Sigmoid colon (tissue), 7 donors: ENCODE measurements around the gene HPCAL1. TPM values are rescaled to one million over a fixed set of nuclear protein-coding genes. Genes with fewer than 3 reads are reported as not detected.

ENCODE experiments used
- DNase-seq: peaks from one replicate; pipeline ENCODE4 v3.0.0-alpha.2; 2019
- H3K27ac ChIP-seq, 4 donors: fragments of 200-600 bp; sonication (generic); one replicate each; pipeline ENCODE4 v1.5.1; 2016 to 2019; ENCODE audit warnings: mild to moderate bottlenecking in 1 of 4
- H3K27me3 ChIP-seq, 3 donors: fragments of 200-600 bp; sonication (generic); one replicate each; pipeline ENCODE4 v1.5.1; 2019; ENCODE audit warnings: mild to moderate bottlenecking in 1 of 3
- H3K36me3 ChIP-seq, 4 donors: fragments of 200-600 bp; sonication (generic); one replicate each; pipeline ENCODE4 v1.5.1; 2016 to 2019
- H3K4me1 ChIP-seq, 4 donors: fragments of 200-600 bp; sonication (generic); one replicate each; pipeline ENCODE4 v1.5.1; 2017 to 2019
- H3K4me3 ChIP-seq, 4 donors: fragments of 200-600 bp; sonication (generic); one replicate each; pipeline ENCODE4 v1.5.1; 2017 to 2019; ENCODE audit warnings: mild to moderate bottlenecking in 2 of 4, moderate library complexity in 1 of 4
- H3K9me3 ChIP-seq, 4 donors: fragments of 200-600 bp in 3 of 4; sonication (generic) in 3 of 4; one replicate each; pipeline versions ENCODE4 v1.5.1 to v1.6.1; 2013 to 2019
- EP300 ChIP-seq, 4 donors: sonication (generic); formaldehyde crosslinking; IDR thresholded peaks; one replicate each; pipeline ENCODE4 v1.6.1; 2017; ENCODE audit warnings: antibody characterized with exemption in 4 of 4
- POLR2A ChIP-seq, 2 donors: fragments of 450-650 bp; IDR thresholded peaks; one replicate each; pipeline ENCODE4 v1.6.1; 2016; ENCODE audit warnings: antibody characterized with exemption in 2 of 2, mild to moderate bottlenecking in 2 of 2, moderate library complexity in 2 of 2
- POLR2AphosphoS5 ChIP-seq, 4 donors: sonication (generic); formaldehyde crosslinking; IDR thresholded peaks; one replicate each; pipeline ENCODE4 v1.6.1; 2017; ENCODE audit warnings: antibody characterized with exemption in 4 of 4
- WGBS, 2 donors: extraction: QIAGEN DNeasy Blood & Tissue Kit; methylation state at CpG; one replicate each; pipeline ENCODE4 v1.1.7; 2013; 5-methylcytosine and 5-hydroxymethylcytosine counted together
- intact Hi-C: fragments of 100-400 bp; cut with DNase I; formaldehyde crosslinking; loops from one replicate; pipeline ENCODE4 v1.15.1; 2023
- polyA plus RNA-seq, 3 donors: library from polyadenylated mRNA; stranded (reverse); fragments of 200-250 nt; gene quantifications; one replicate each; pipeline ENCODE4 v1.2.3, GENCODE V29; 2013
- total RNA-seq, 4 donors: library from RNA; depleted of rRNA; stranded (reverse); fragments of >200 nt; gene quantifications; one replicate each; pipeline ENCODE4 v1.1.0, GENCODE V29; 2016
- TF ChIP-seq, protein P1 (sequence below), 4 experiments: fragments of 450-650 bp in 3 of 4; fragments of 200-600 bp in 1 of 4; IDR thresholded peaks; one replicate each; pipeline ENCODE4 v1.5.1; 2016 to 2019; ENCODE audit warnings: antibody characterized with exemption in 4 of 4, mild to moderate bottlenecking in 3 of 4, moderate library complexity in 2 of 4
- donor health status: healthy with polysubstance abuse.
- donor health status: Bipolar disorder and iron deficiency.
- donor health status: healthy.

Gene HPCAL1
- total and polyA plus RNA-seq, 7 donors: 27.7 to 115 (median 46.0) TPM

DNA sequence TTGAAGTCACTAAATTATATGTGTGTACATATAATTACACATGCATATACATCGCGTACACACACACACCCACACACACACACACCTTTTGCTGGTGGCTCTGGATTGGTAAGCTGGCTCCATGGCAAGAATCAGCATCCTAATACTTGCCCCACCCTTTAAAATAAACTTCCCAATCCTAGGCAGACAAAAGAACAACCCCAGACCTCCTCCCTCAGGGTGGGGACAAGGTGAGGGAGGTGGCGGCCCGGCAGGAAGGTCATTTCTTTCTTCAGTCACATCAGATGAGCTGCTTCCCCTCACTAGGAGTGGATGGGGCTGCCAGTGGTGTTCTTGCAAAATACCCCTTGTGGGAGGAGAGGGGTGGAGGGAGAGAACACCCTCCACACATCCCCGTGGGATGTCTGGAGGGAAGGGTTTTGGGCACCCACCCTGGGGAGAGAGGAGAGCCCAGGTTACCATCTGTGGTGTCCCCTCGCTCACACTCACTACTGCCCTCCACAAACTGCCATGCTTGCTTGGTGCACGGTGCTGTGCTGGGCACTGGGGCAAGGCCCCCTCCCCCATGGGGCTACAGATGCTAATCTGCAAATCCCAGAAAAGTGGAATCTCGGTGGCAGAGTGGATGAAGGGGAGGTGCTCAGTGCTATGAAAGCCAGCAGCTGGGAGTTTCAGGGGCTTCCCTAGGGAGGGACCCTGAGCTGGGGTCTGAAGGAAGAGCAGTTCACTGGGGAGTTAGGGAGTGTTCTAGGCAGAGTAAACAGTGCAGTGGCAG lies 81.4 kb downstream of the HPCAL1 start:
- intact Hi-C loops: no loop called here
- Histone ChIP-seq H3K4me3 (no peak overlapping the region), H3K27ac (no peak overlapping the region), H3K36me3 (no peaks in the 10 kb centered on the region), H3K27me3 (no peaks in the 10 kb centered on the region), H3K4me1 (peaks cover 0 to 35% (median 13%) of the 10 kb centered on the region in 4 donors), H3K9me3 (no peaks in the 10 kb centered on the region)
- DNase-seq: no peak
- WGBS, 2 donors: 54 to 56% methylated on average over 8 of the region's 8 CpGs
- TF ChIP-seq, protein P1, sequence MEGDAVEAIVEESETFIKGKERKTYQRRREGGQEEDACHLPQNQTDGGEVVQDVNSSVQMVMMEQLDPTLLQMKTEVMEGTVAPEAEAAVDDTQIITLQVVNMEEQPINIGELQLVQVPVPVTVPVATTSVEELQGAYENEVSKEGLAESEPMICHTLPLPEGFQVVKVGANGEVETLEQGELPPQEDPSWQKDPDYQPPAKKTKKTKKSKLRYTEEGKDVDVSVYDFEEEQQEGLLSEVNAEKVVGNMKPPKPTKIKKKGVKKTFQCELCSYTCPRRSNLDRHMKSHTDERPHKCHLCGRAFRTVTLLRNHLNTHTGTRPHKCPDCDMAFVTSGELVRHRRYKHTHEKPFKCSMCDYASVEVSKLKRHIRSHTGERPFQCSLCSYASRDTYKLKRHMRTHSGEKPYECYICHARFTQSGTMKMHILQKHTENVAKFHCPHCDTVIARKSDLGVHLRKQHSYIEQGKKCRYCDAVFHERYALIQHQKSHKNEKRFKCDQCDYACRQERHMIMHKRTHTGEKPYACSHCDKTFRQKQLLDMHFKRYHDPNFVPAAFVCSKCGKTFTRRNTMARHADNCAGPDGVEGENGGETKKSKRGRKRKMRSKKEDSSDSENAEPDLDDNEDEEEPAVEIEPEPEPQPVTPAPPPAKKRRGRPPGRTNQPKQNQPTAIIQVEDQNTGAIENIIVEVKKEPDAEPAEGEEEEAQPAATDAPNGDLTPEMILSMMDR (IDR thresholded peaks at IDR 0.05): no peak
- TF ChIP-seq POLR2AphosphoS5 (IDR thresholded peaks at IDR 0.05) (no peak), EP300 (IDR thresholded peaks at IDR 0.05) (no peak), POLR2A (IDR thresholded peaks at IDR 0.05) (no peak)

- WGBS, 2 donors: 95% methylated on average over 17 of the region's 17 CpGs
- intact Hi-C loops: no loop called here
- Histone ChIP-seq H3K27ac (no peak overlapping the region), H3K9me3 (no peaks in the 10 kb centered on the region), H3K4me1 (peaks cover 0 to 41% (median 16%) of the 10 kb centered on the region in 4 donors), H3K27me3 (no peaks in the 10 kb centered on the region), H3K36me3 (no peaks in the 10 kb centered on the region), H3K4me3 (no peak overlapping the region)
- TF ChIP-seq, protein P1 (IDR thresholded peaks at IDR 0.05): no peak
- TF ChIP-seq POLR2AphosphoS5 (IDR thresholded peaks at IDR 0.05): no peak
- DNase-seq: no peak
These were observed 82.8 kb downstream of the HPCAL1 start for GRCh38 chr2:10385501-10385900.

GRCh38 chr2:10385933-10386773 lies 83.4 kb downstream of the HPCAL1 start:
- WGBS, 2 donors: 88% methylated on average over 11 of the region's 11 CpGs
- Histone ChIP-seq H3K4me1 (peaks cover 0 to 40% (median 14%) of the 10 kb centered on the region in 4 donors), H3K9me3 (no peaks in the 10 kb centered on the region), H3K4me3 (no peak overlapping the region), H3K27me3 (no peaks in the 10 kb centered on the region), H3K36me3 (no peaks in the 10 kb centered on the region), H3K27ac (no peak overlapping the region)
- TF ChIP-seq, protein P1 (IDR thresholded peaks at IDR 0.05): no peak
- TF ChIP-seq EP300 (IDR thresholded peaks at IDR 0.05): no peak
- no peak for TF ChIP-seq POLR2A (IDR thresholded peaks at IDR 0.05)
- no peak for TF ChIP-seq POLR2AphosphoS5 (IDR thresholded peaks at IDR 0.05)
- intact Hi-C loops: no loop called here
- no peak for DNase-seq

DNA sequence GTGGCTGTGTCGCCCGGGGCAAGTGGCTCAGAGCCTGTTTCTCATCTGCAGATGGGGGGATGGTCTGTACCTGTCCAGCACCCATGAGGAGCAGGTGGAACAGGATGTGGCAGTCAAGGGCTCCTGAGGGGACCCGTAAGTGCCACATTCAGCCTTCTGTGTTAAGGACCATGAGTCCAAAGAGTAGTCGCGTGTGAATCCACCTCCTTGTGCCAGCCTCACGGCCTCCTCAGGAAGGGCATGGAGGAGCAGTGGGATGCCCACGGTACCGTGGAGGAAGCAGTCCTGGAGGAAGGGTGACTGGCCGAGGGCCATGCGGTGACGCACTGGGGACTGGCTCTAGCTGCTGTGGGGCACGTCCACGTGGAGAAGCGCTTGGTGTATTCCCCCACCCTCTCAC lies 84.3 kb downstream of the HPCAL1 start:
- Histone ChIP-seq H3K27ac (no peak overlapping the region), H3K9me3 (no peaks in the 10 kb centered on the region), H3K4me1 (peaks cover 0 to 31% (median 10%) of the 10 kb centered on the region in 4 donors), H3K27me3 (no peaks in the 10 kb centered on the region), H3K4me3 (no peak overlapping the region), H3K36me3 (no peaks in the 10 kb centered on the region)
- 89% methylated on average over 14 of the region's 14 CpGs for WGBS, 2 donors
- intact Hi-C loops: no loop called here
- no peak for TF ChIP-seq POLR2AphosphoS5 (IDR thresholded peaks at IDR 0.05)
- no peak for TF ChIP-seq EP300 (IDR thresholded peaks at IDR 0.05)
- no peak for TF ChIP-seq POLR2A (IDR thresholded peaks at IDR 0.05)
- TF ChIP-seq, protein P1 (IDR thresholded peaks at IDR 0.05): no peak
- DNase-seq: no peak
